MG63 (cell line): ENCODE data around the gene RCSD1. TPM values are rescaled to one million over a fixed set of nuclear protein-coding genes. Genes with fewer than 3 reads are reported as not detected.

Experiments
- DNase-seq: peaks from one replicate; pipeline ENCODE4 v3.0.0-alpha.2; 2020
- H3K27me3 ChIP-seq: fragments of 250-450 bp; sonication (Bioruptor Pico); 2 replicates; pipeline ENCODE4 v1.5.1; 2020; ENCODE audit warnings: mild to moderate bottlenecking, moderate library complexity
- H3K36me3 ChIP-seq: fragments of 250-450 bp; sonication (Bioruptor Pico); 2 replicates; pipeline ENCODE4 v1.5.1; 2020; ENCODE audit warnings: mild to moderate bottlenecking, moderate library complexity
- H3K4me3 ChIP-seq: fragments of 250-450 bp; sonication (Bioruptor Pico); 2 replicates; pipeline ENCODE4 v1.5.1; 2020; ENCODE audit warnings: mild to moderate bottlenecking, moderate library complexity
- H3K9me3 ChIP-seq: fragments of 250-450 bp; sonication (Bioruptor Pico); 2 replicates; pipeline ENCODE4 v1.5.1; 2020; ENCODE audit warnings: mild to moderate bottlenecking, moderate library complexity
- total RNA-seq: library from RNA; depleted of rRNA; stranded (reverse); fragments of >200 nt; shearing (Covaris generic); gene quantifications from 2 replicates; pipeline ENCODE4 v1.2.3, GENCODE V29; 2014; ENCODE audit warnings: low replicate concordance

Gene RCSD1
- total RNA-seq, 1 experiment from 2014 or later = not detected

- Histone ChIP-seq H3K27me3 (no peaks in the 10 kb centered on the region), H3K9me3 (no peaks in the 10 kb centered on the region; the same call in 1 of the 2 replicates), H3K36me3 (no peaks in the 10 kb centered on the region), H3K4me3 (no peak overlapping the region)
- peak; percentile 66 for DNase-seq
Measured at GRCh38 chr1:167671727-167672511, 41.9 kb downstream of the RCSD1 start.

- no peak overlapping the region for H3K4me3 ChIP-seq
- H3K36me3 ChIP-seq = no peaks in the 10 kb centered on the region
- no peaks in the 10 kb centered on the region; the same call in 1 of the 2 replicates for H3K9me3 ChIP-seq
- no peak for DNase-seq
- H3K27me3 ChIP-seq = no peaks in the 10 kb centered on the region
Measured at GRCh38 chr1:167672831-167673230, 42.8 kb downstream of the RCSD1 start.

DNA sequence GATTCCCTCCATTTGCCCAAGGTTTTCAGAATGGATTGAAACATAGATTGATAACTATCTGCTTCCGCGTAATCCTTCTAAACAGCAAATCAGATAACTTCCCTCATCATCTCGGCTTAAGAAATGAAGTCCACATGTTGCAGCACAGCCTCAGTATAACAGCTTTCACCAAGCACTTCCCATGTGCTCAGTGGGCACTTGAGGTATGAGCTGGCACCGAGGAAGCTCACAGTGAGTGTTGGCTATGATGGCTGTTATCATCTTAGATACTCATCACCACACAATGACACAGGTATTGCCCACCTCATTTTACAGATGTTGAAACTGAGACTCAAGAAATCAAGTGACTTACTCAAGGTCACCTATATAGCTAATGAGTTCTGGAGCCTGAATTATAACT lies 43.2 kb downstream of the RCSD1 start:
- H3K36me3 ChIP-seq = no peaks in the 10 kb centered on the region
- no peaks in the 10 kb centered on the region for H3K27me3 ChIP-seq
- no peaks in the 10 kb centered on the region; the same call in 1 of the 2 replicates for H3K9me3 ChIP-seq
- no peak for DNase-seq
- no peak overlapping the region for H3K4me3 ChIP-seq

DNA sequence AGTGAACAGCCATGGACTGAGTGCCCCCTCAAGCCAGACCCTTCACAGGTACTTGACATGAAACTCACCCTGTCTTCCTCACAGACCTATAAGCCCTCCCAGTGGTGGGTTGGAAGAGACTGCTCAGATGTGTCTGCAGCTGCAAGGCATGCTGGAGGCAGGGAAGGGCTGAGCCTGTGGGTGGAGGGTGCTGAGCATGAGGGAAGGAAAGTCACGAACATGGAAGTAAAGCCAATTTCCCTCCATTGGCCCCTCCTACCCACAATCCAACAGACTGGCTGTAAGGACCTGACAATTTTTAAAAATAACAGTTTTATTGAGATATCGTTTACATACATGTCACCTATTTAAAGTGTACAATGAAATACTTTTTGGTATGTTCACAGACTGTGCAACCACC lies 44.1 kb downstream of the RCSD1 start:
- H3K36me3 ChIP-seq = no peaks in the 10 kb centered on the region
- H3K27me3 ChIP-seq = no peaks in the 10 kb centered on the region
- no peak overlapping the region for H3K4me3 ChIP-seq
- no peaks in the 10 kb centered on the region; the same call in 1 of the 2 replicates for H3K9me3 ChIP-seq
- no peak for DNase-seq

GRCh38 chr1:167675440-167675839 lies 45.4 kb downstream of the RCSD1 start:
- Histone ChIP-seq H3K36me3 (no peaks in the 10 kb centered on the region), H3K4me3 (no peak overlapping the region), H3K9me3 (no peaks in the 10 kb centered on the region; the same call in 1 of the 2 replicates), H3K27me3 (no peaks in the 10 kb centered on the region)
- no peak for DNase-seq

- DNase-seq = no peak
- Histone ChIP-seq H3K9me3 (no peaks in the 10 kb centered on the region; the same call in 1 of the 2 replicates), H3K36me3 (no peaks in the 10 kb centered on the region), H3K4me3 (no peak overlapping the region), H3K27me3 (no peaks in the 10 kb centered on the region)
Measured at GRCh38 chr1:167676205-167676915, 46.3 kb downstream of the RCSD1 start.

GRCh38 chr1:167676916-167677848 lies 47.1 kb downstream of the RCSD1 start:
- no peak overlapping the region for H3K4me3 ChIP-seq
- H3K36me3 ChIP-seq = no peaks in the 10 kb centered on the region
- DNase-seq = no peak
- H3K9me3 ChIP-seq = no peaks in the 10 kb centered on the region; the same call in 1 of the 2 replicates
- H3K27me3 ChIP-seq = no peaks in the 10 kb centered on the region

- no peaks in the 10 kb centered on the region for H3K27me3 ChIP-seq
- no peak for DNase-seq
- H3K36me3 ChIP-seq = no peaks in the 10 kb centered on the region
- H3K9me3 ChIP-seq = no peaks in the 10 kb centered on the region; the same call in 1 of the 2 replicates
- H3K4me3 ChIP-seq = no peak overlapping the region
Measured at GRCh38 chr1:167678422-167678821, 48.4 kb downstream of the RCSD1 start.

DNA sequence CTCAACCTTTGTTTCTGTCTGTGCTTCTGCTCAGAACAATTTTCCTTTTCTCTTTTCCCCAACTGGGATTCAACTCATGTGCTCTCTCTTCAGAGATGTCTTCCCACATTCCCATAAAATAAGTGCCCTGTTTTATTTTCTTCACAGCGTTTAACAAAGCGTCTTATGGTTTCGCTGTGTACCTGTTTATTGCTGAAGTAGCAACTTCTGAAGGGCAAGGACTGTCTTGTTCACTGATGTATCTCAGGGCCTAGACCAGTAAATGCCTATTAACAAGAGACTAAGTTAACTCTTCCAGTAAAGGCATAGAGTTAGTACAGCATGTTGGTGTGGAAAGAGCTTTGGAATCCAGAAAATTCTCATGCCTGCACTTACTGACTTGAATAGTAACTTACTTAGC lies 48.8 kb downstream of the RCSD1 start:
- Histone ChIP-seq H3K36me3 (no peaks in the 10 kb centered on the region), H3K27me3 (no peaks in the 10 kb centered on the region), H3K4me3 (no peak overlapping the region), H3K9me3 (no peaks in the 10 kb centered on the region; the same call in 1 of the 2 replicates)
- no peak for DNase-seq

DNA sequence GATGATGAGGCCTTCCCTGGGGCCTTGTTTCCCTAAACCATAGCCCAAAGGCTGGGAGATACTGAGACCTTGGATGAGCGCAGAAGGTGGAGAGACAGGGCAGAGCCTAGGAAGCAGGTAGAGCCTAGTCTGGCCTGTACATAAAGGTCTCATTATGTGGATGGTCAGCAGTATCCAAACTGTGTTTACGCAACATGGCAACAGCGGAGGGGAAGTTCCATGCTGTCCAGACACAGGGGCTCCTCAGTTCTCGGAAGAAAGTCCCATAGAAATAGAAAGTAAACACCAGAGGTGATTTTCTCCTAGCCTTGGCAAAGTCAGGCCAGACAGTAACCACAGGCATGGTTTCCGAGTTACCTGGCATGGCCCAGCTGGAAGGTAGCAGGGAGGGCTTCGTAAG lies 49.7 kb downstream of the RCSD1 start:
- no peak overlapping the region for H3K4me3 ChIP-seq
- no peaks in the 10 kb centered on the region for H3K9me3 ChIP-seq
- DNase-seq = no peak
- no peaks in the 10 kb centered on the region for H3K36me3 ChIP-seq
- H3K27me3 ChIP-seq = no peaks in the 10 kb centered on the region

- no peak for DNase-seq
- no peaks in the 10 kb centered on the region for H3K27me3 ChIP-seq
- no peaks in the 10 kb centered on the region for H3K9me3 ChIP-seq
- H3K4me3 ChIP-seq = no peak overlapping the region
- no peaks in the 10 kb centered on the region for H3K36me3 ChIP-seq
Measured at GRCh38 chr1:167681024-167681423, 51.0 kb downstream of the RCSD1 start.

DNA sequence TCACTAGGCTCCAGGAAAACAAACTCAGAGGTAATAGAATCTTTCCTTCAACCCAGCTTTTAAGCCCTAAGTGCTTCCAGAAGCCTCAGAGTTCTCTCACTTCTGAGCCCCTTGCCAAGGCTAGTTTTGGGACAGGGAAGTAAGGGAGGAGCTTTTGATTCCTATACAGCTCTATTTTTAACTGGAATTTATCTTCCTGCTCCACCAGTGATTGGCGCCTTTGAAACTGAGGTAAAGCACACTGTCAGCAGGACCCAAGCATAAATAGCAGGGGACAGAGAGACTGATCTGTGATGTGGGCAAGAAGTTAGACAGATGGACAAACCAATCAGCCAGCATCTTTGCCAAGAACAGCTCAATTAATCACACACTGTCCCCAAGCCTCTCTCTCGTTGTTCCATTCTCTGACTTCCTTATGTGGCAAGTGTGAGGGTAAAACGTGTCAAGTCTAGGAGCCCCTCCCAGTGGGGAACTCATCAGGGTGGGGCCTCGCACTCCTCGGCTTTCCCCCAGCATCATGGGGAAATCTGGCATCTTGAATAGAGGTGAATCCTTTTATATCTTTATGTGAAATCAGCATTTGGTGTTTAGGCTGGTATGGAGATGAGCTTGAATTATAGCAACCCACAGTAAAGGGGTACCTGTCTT lies 51.5 kb downstream of the RCSD1 start:
- Histone ChIP-seq H3K27me3 (no peaks in the 10 kb centered on the region), H3K36me3 (no peaks in the 10 kb centered on the region), H3K9me3 (no peaks in the 10 kb centered on the region), H3K4me3 (no peak overlapping the region)
- DNase-seq = no peak

- Histone ChIP-seq H3K36me3 (no peaks in the 10 kb centered on the region), H3K27me3 (no peaks in the 10 kb centered on the region)
Measured at GRCh38 chr1:167683226-167683625, 53.2 kb downstream of the RCSD1 start.

DNA sequence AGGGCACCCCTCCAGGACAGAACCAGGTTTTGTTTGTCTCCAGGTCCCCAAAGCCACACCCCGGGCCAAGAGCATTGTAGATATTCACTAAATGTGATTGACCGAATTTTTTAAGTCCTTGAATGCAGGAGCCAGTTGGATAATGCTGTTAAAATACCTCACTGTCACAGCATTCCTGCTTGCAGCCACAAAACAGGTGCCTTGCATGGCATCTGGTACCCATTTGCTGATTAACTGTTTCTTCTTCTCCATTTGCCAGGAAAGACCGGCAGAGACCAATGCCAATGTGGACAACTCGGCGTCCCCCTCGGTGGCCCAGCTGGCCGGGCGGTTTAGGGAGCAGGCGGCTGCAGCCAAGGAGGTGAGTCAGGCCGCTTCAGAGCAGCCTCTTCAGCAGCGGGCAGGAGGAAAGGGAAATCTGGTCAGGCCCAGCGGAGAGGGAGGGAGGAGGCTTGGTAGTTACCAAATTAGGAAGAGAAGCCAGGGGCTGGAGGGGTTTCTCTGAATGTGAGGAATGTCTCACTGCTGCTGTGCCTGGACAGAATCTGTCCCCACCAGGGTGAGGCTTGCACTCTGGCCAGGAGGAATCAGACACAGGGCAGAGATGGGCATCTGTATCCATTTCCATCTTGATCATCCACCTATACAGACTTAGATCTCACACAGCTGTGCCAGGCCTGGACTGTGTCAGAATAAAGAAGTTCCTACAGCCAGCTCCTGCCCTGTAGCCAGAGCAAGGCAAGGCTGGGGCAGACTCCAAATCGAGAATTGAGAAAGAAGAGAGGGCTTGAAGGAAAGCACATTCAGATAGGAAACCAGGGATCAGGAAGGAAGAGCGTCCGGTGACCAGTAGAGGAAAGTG lies 53.8 kb downstream of the RCSD1 start:
- H3K27me3 ChIP-seq = no peaks in the 10 kb centered on the region
- H3K9me3 ChIP-seq = no peaks in the 10 kb centered on the region
- peak; percentile 88 for DNase-seq
- H3K4me3 ChIP-seq = no peak overlapping the region
- no peaks in the 10 kb centered on the region for H3K36me3 ChIP-seq

More at GRCh38 chr1:167683226-167683625, 53.2 kb downstream of the RCSD1 start:
- no peak overlapping the region for H3K4me3 ChIP-seq
- no peak for DNase-seq
- no peaks in the 10 kb centered on the region for H3K9me3 ChIP-seq

DNA sequence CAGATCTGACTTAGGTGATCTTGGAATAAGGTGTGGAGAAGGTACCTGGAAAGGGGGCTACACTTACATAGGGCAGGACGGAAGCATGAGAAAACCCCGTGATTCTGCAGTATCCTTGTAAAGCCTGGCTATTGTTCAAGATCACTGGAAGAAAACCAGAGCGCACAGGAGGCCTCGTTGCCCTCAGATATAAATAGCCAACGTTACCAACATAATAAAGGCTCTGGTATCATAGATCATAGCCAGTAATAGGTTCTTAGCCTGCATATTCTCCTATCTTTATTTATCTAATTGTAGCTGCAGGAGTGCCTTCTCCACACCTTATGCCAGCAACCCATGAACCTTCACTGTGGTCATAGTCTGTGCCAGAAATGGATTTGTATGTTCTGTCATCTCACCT lies 55.8 kb downstream of the RCSD1 start:
- no peaks in the 10 kb centered on the region for H3K27me3 ChIP-seq
- H3K9me3 ChIP-seq = no peaks in the 10 kb centered on the region
- no peaks in the 10 kb centered on the region for H3K36me3 ChIP-seq
- H3K4me3 ChIP-seq = no peak overlapping the region
- DNase-seq = no peak
